ENCODE data around the gene PACRG. TPM values are rescaled to one million over a fixed set of nuclear protein-coding genes. Genes with fewer than 3 reads are reported as not detected.

The PACRG gene
- total and polyA plus RNA-seq, 2 of the 4 experiments (the other 2 are of a cell fraction): not detected

DNA sequence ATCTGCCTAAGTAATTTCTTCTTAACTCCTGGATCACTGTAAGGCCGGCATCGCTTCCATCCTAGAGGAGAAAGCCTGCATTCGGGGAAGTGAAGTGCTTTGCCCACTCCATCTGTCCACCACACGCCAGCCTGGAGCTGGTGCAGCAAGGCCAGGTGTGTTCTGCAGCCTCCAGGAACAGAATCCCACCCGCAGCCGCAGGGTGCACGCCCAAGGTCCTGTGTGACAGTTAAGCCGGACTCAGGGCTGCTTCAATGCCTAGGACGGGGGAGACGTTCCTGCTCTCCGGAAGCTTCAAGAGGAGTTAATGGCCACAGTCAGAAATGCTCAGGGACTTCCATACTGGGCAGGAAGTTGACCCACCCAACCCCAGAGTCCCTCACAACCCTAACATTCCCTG, 600.6 kb downstream of the PACRG start:
- H3K18ac ChIP-seq (ENCODE audit: low read depth, low read length): no peak overlapping the region
- no peak overlapping the region for H2BK120ac ChIP-seq (ENCODE audit: low read depth, low read length)
- intact Hi-C loops (cut with micrococcal nuclease) (no loop called here), dilution Hi-C loops (cut with HindIII; ENCODE audit: low sequenced_read_pairs, unreplicated experiment) (no loop called here), in situ Hi-C loops (cut with MboI; ENCODE audit: low sequenced_read_pairs) (no loop called here)
- no peak overlapping the region for H2AK5ac ChIP-seq (ENCODE audit: low read depth, low read length)
- no peak overlapping the region for H2BK20ac ChIP-seq (ENCODE audit: low read depth, low read length)
- DNase-seq (no peak), ATAC-seq (ENCODE audit: low read depth) (no peak)
- H4K91ac ChIP-seq (ENCODE audit: insufficient read depth, low read depth, low read length): no peak overlapping the region
- no peak overlapping the region for H2AFZ ChIP-seq (replicated peaks; ENCODE audit: low read length, poor library complexity)
- no peaks in the 10 kb centered on the region for H3K36me3 ChIP-seq (ENCODE audit: control insufficient read depth, insufficient read depth, low read length)
- H3K9me1 ChIP-seq (ENCODE audit: insufficient read depth, low read length): no peaks in the 10 kb centered on the region
- H3K4me2 ChIP-seq (ENCODE audit: low read depth, low read length): no peak overlapping the region
- no peak overlapping the region for H3K56ac ChIP-seq (ENCODE audit: extremely low read depth, insufficient read depth, low read length)
- no peak overlapping the region for H2AK9ac ChIP-seq (replicated peaks; ENCODE audit: low read depth, low read length, poor library complexity)
- H3K27ac ChIP-seq (ENCODE audit: insufficient read depth, low read length): no peak overlapping the region
- CTCF ChIA-PET: interaction anchor here (0.6 kb wide), 1 partner anchor 25 kb away, joined by 5 read pairs; no protein-coding TSS in a partner anchor
- no peak overlapping the region for H2BK15ac ChIP-seq (ENCODE audit: low read depth, low read length)
- POLR2A ChIA-PET (ENCODE audit: unreplicated experiment): no interaction called here
- no peaks in the 10 kb centered on the region for H3K4me1 ChIP-seq (ENCODE audit: control insufficient read depth, insufficient read depth, low read length)
- no peaks in the 10 kb centered on the region for H3K79me1 ChIP-seq (ENCODE audit: low read depth in 1 of 2, low read length in 2 of 2)
- no peak for TF ChIP-seq MAZ (IDR thresholded peaks at IDR 0.05; ENCODE audit: borderline replicate concordance, low read depth, low read length)
- no peak for TF ChIP-seq POLR2A (IDR thresholded peaks at IDR 0.05; ENCODE audit: low read depth, low read length)
- TF ChIP-seq, protein P1, sequence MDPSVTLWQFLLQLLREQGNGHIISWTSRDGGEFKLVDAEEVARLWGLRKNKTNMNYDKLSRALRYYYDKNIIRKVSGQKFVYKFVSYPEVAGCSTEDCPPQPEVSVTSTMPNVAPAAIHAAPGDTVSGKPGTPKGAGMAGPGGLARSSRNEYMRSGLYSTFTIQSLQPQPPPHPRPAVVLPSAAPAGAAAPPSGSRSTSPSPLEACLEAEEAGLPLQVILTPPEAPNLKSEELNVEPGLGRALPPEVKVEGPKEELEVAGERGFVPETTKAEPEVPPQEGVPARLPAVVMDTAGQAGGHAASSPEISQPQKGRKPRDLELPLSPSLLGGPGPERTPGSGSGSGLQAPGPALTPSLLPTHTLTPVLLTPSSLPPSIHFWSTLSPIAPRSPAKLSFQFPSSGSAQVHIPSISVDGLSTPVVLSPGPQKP (IDR thresholded peaks at IDR 0.05; ENCODE audit: borderline replicate concordance, low read depth, low read length): no peak
- no peak for TF ChIP-seq MXI1 (IDR thresholded peaks at IDR 0.05; ENCODE audit: borderline replicate concordance, low read depth, low read length)
- TF ChIP-seq SMC3 (IDR thresholded peaks at IDR 0.05; ENCODE audit: low read depth, low read length): no peak
- no peak for TF ChIP-seq MAFK (IDR thresholded peaks at IDR 0.05; ENCODE audit: low read depth, low read length)
- TF ChIP-seq CHD1 (IDR thresholded peaks at IDR 0.05; ENCODE audit: low read depth, low read length): no peak
- no peak for TF ChIP-seq CEBPB (IDR thresholded peaks at IDR 0.05; ENCODE audit: low read depth, low read length)
- TF ChIP-seq RFX5 (IDR thresholded peaks at IDR 0.05; ENCODE audit: low read depth, low read length): no peak
- TF ChIP-seq FOS (IDR thresholded peaks at IDR 0.05; ENCODE audit: low read depth, low read length): no peak
- TF ChIP-seq RCOR1 (IDR thresholded peaks at IDR 0.05; ENCODE audit: insufficient replicate concordance, low read length): no peak
- TF ChIP-seq NFE2L2 (IDR thresholded peaks at IDR 0.05; ENCODE audit: low read depth, low read length): no peak
- TF ChIP-seq RAD21 (IDR thresholded peaks at IDR 0.05; ENCODE audit: low read length): no peak
- TF ChIP-seq, protein P2, sequence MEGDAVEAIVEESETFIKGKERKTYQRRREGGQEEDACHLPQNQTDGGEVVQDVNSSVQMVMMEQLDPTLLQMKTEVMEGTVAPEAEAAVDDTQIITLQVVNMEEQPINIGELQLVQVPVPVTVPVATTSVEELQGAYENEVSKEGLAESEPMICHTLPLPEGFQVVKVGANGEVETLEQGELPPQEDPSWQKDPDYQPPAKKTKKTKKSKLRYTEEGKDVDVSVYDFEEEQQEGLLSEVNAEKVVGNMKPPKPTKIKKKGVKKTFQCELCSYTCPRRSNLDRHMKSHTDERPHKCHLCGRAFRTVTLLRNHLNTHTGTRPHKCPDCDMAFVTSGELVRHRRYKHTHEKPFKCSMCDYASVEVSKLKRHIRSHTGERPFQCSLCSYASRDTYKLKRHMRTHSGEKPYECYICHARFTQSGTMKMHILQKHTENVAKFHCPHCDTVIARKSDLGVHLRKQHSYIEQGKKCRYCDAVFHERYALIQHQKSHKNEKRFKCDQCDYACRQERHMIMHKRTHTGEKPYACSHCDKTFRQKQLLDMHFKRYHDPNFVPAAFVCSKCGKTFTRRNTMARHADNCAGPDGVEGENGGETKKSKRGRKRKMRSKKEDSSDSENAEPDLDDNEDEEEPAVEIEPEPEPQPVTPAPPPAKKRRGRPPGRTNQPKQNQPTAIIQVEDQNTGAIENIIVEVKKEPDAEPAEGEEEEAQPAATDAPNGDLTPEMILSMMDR (conservative IDR thresholded peaks at IDR 0.05; ENCODE audit: low read depth, low read length): no peak
- TF ChIP-seq, protein P3, sequence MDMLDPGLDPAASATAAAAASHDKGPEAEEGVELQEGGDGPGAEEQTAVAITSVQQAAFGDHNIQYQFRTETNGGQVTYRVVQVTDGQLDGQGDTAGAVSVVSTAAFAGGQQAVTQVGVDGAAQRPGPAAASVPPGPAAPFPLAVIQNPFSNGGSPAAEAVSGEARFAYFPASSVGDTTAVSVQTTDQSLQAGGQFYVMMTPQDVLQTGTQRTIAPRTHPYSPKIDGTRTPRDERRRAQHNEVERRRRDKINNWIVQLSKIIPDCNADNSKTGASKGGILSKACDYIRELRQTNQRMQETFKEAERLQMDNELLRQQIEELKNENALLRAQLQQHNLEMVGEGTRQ (IDR thresholded peaks at IDR 0.05; ENCODE audit: low read depth, low read length): no peak
- TF ChIP-seq BHLHE40 (IDR thresholded peaks at IDR 0.05; ENCODE audit: low read depth, low read length): no peak
- BruUV-seq (replicated peaks): no TSS peak
- no peak overlapping the region for H3K4ac ChIP-seq (ENCODE audit: low read depth, low read length)
- no peak overlapping the region for H2BK5ac ChIP-seq (ENCODE audit: low read depth, low read length, poor library complexity, severe bottlenecking)
- H4K8ac ChIP-seq (ENCODE audit: low read depth in 2 of 2, low read length in 2 of 2): no peak overlapping the region
- 96% methylated on average over 4 of the region's 11 CpGs; no CpG with 5 or more reads in 1 of the 2 experiments for WGBS, 2 experiments (ENCODE audit: extremely low coverage in 2 of 2, insufficient read length in 1 of 2)
- H3K9ac ChIP-seq (ENCODE audit: low read depth, low read length): no peak overlapping the region
- H3K4me3 ChIP-seq (ENCODE audit: insufficient read depth, low read depth, low read length): no peak overlapping the region
- H4K20me1 ChIP-seq (ENCODE audit: insufficient read depth, low read length): no peaks in the 10 kb centered on the region
- H3K14ac ChIP-seq (replicated peaks; ENCODE audit: low read depth, low read length): no peak overlapping the region
- H3K23ac ChIP-seq (ENCODE audit: low read depth, low read length): no peak overlapping the region
- H3K27me3 ChIP-seq (ENCODE audit: control insufficient read depth, insufficient read depth, low read length): no peaks in the 10 kb centered on the region
- no peaks in the 10 kb centered on the region for H3K9me3 ChIP-seq (ENCODE audit: control insufficient read depth, insufficient read depth, low read length)
- no peak overlapping the region for H4K5ac ChIP-seq (ENCODE audit: low read depth, low read length)
